ENCODE data around the gene KCNK18. TPM values are rescaled to one million over a fixed set of nuclear protein-coding genes. Genes with fewer than 3 reads are reported as not detected.

Gene KCNK18
- total and polyA plus RNA-seq, 4 experiments from 2014 or later: not detected

DNA sequence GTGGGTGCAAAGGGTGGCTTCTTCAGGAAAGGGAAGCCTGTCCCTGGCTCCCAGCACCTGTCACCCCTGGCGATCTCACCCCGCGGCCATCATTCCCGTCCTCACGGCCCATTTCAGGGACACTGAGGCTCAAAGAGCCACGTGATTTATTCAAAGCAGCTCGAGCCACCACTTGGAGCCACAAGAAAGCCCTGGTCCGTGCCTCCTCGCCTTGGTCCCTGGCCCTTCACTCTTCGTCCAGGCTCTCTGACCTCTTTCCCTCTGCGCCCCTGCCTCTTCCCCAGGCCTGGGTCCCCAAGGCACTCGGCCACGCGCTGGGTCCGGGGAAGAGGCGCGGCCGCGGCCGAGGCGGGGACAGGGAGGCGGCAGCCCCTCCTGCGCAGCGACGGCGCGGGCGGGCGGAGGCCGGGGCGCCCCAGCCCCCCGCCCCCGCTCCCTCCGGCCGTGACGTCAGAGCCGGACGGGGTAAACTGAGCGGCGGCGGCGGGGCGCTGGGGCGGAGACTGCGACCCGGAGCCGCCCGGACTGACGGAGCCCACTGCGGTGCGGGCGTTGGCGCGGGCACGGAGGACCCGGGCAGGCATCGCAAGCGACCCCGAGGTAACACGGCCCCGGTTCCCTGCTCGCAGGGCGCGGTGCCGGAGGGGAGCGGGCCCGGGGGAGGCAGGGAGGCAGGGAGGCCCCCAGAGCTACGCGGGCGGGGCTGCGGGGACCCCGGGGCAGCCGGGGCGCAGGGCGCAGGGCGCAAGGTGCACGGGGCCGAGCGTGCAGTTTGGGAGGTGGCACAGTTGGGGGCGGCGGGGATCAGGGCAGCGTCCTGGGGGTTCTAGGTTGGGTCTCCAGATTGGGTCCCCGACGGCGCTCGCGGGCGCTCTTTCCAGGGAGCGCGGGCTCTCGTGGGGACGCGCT, 43.6 kb downstream of the KCNK18 start, which contains the start of gene SLC18A2:
Gene SLC18A2, plus strand, starts transcription at position 494 of the 909 bp plus-strand sequence. CDS start 580 bp downstream, outside the sequence.
- H3K4me1 Mint-ChIP-seq: peaks cover 0 to 9% (median 6%) of the 10 kb centered on the region in 4 donors
- H3K27ac Mint-ChIP-seq: no peak within 1 kb of the TSS
- Histone ChIP-seq H3K27ac (ENCODE audit: low read depth, low read length) (no peak within 1 kb of the TSS), H3K9me3 (ENCODE audit: control insufficient read depth in 1 of 2, low read length in 2 of 2) (no peaks in the 10 kb centered on the region), H3K36me3 (ENCODE audit: insufficient read depth, low read length) (no peaks in the 10 kb centered on the region), H3K4me3 (ENCODE audit: low read length in 2 of 2) (no peak within 1 kb of the TSS), H3K27me3 (ENCODE audit: insufficient read depth, low read length) (no peaks in the 10 kb centered on the region), H3K4me1 (ENCODE audit: insufficient read depth, low read length) (no peaks in the 10 kb centered on the region)
- peak within 1 kb of the TSS in 5 of 8 donors; percentile 28 to 74 (median 46) for H3K4me3 Mint-ChIP-seq
- H3K36me3 Mint-ChIP-seq: no peaks in the 10 kb centered on the region
- H3K9me3 Mint-ChIP-seq: peaks cover 0 to 1% (median 0%) of the 10 kb centered on the region in 8 donors
- peaks cover 30 to 32% of the 10 kb centered on the region in 2 donors for H3K27me3 Mint-ChIP-seq
- POLR2A ChIA-PET (ENCODE audit: partially characterized antibody): no interaction called here
- intact Hi-C loops (cut with micrococcal nuclease): no loop called here
- DNase-seq: no peak
- CTCF ChIA-PET (ENCODE audit: partially characterized antibody): no interaction called here

- no peak for DNase-seq
- Histone ChIP-seq H3K4me3 (ENCODE audit: low read length in 2 of 2) (no peak overlapping the region), H3K27me3 (ENCODE audit: insufficient read depth, low read length) (no peaks in the 10 kb centered on the region), H3K27ac (ENCODE audit: low read depth, low read length) (no peak overlapping the region), H3K4me1 (ENCODE audit: insufficient read depth, low read length) (no peaks in the 10 kb centered on the region), H3K9me3 (ENCODE audit: control insufficient read depth in 1 of 2, low read length in 2 of 2) (no peaks in the 10 kb centered on the region), H3K36me3 (ENCODE audit: insufficient read depth, low read length) (no peaks in the 10 kb centered on the region)
- H3K9me3 Mint-ChIP-seq: no peaks in the 10 kb centered on the region
- ChIA-PET CTCF (ENCODE audit: partially characterized antibody) (no interaction called here), POLR2A (ENCODE audit: partially characterized antibody) (no interaction called here)
- H3K4me3 Mint-ChIP-seq: peak overlapping the region in 5 of 8 donors; percentile 28 to 74 (median 46)
- peaks cover 0 to 9% (median 6%) of the 10 kb centered on the region in 4 donors for H3K4me1 Mint-ChIP-seq
- H3K36me3 Mint-ChIP-seq: no peaks in the 10 kb centered on the region
- intact Hi-C loops (cut with micrococcal nuclease): no loop called here
- H3K27ac Mint-ChIP-seq: no peak overlapping the region
- peaks cover 30 to 33% of the 10 kb centered on the region in 2 donors for H3K27me3 Mint-ChIP-seq
These were observed 44.5 kb downstream of the KCNK18 start for GRCh38 chr10:117241541-117242462.

DNA sequence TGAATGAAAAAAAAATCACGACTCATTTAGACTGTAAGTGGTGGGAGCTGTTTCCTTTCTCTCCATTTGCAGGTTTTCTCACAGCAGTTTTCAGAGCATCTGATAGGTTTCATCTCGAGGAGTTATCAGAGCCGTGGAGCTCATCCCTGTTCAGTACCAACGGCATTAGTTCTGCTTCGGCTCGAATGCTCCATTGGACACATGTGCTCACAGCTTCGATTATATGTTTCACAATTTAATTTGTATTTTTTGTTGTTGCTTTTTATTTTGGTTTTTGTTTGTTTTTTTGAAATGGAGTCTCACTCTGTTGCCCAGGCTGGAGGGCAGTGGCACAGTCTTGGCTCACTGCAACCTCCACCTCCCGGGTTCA, 45.2 kb downstream of the KCNK18 start:
- Mint-ChIP-seq H3K4me3 (peak overlapping the region in 2 of 8 donors; percentile 25 to 46), H3K9me3 (no peaks in the 10 kb centered on the region), H3K27ac (no peak overlapping the region), H3K27me3 (peaks cover 32 to 36% of the 10 kb centered on the region in 2 donors), H3K36me3 (no peaks in the 10 kb centered on the region), H3K4me1 (peaks cover 0 to 9% (median 6%) of the 10 kb centered on the region in 4 donors)
- Histone ChIP-seq H3K4me1 (ENCODE audit: insufficient read depth, low read length) (no peaks in the 10 kb centered on the region), H3K27me3 (ENCODE audit: insufficient read depth, low read length) (no peaks in the 10 kb centered on the region), H3K9me3 (ENCODE audit: control insufficient read depth in 1 of 2, low read length in 2 of 2) (no peaks in the 10 kb centered on the region), H3K36me3 (ENCODE audit: insufficient read depth, low read length) (no peaks in the 10 kb centered on the region), H3K27ac (ENCODE audit: low read depth, low read length) (no peak overlapping the region), H3K4me3 (ENCODE audit: low read length in 2 of 2) (no peak overlapping the region)
- CTCF ChIA-PET (ENCODE audit: partially characterized antibody): no interaction called here
- no peak for DNase-seq
- intact Hi-C loops (cut with micrococcal nuclease): no loop called here
- POLR2A ChIA-PET (ENCODE audit: partially characterized antibody): no interaction called here

DNA sequence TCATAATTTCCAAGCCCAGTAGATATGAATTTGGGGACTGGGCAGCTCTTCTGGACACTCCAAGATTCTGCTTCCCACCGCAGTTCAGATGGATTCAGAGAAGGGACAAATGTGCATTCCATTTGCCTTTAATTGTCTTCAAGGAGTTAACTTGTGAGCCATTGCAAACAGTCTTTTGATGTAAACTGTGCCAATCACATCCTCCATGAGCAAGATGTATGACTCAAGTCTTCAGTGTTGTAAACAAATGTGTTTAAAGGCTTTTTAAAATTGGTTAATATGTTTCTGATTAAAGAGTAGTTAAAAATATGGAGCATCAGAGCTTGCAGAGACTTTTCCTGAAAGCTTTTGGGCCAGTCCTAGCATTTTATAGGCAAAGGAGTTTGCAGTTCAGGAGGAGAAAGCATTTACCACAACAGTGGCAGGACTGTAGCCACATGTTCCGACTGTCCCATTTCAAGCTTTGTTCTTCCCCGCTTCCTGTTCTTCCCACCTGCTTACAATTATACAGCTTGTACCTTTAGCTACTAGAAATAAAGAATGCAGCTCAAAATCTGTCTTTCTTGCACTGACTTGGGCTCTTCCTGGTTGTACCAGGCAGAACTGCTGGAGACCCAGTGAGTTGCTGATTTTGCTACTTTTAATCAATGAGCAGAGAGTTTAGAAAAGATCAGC, 49.8 kb downstream of the KCNK18 start:
- no peak overlapping the region for H3K4me3 Mint-ChIP-seq
- ChIA-PET POLR2A (ENCODE audit: partially characterized antibody) (no interaction called here), CTCF (ENCODE audit: partially characterized antibody) (interaction anchor here (0.8 to 1.3 kb wide), 2 partner anchors 30 to 73 kb away, joined by 3 to 7 read pairs; no protein-coding TSS in a partner anchor)

DNA sequence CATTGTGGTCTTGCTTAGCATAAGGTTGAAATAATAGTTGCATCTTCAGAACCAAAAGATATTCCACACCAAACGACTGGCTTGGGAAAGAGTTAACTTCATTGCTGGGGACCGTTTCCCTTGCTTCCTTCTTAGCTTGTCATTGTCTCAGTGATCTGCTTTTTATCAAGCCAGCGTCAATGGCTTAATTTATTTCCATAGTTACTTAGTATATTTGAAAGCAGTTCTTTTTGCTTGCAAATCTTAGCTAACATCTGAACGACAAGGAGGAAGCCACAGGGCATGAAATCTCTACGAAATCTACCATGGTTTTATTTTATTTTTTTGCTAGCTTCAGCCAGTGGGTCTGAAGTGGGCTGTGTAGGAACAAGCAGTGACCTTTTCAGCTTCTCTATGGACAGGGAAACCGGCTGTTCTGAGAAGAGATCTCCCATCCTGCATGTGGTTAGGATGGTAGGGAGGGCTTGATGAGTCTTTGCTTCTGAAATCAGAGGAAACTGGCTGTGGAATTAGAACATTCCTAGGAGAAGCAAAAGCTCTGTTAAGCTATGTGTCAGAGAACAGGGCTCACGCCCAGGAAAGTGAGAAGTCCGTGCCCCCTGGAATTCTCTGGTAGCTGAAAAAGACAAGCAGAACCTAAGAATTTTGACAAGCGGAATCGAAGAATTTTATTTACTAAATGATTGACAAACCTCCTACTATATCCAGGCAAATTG, 51.6 kb downstream of the KCNK18 start:
- Mint-ChIP-seq H3K4me1 (no peaks in the 10 kb centered on the region), H3K27ac (no peak overlapping the region), H3K4me3 (no peak overlapping the region), H3K9me3 (no peaks in the 10 kb centered on the region), H3K36me3 (no peaks in the 10 kb centered on the region), H3K27me3 (peaks cover 28 to 32% of the 10 kb centered on the region in 2 donors)
- Histone ChIP-seq H3K4me1 (ENCODE audit: insufficient read depth, low read length) (no peaks in the 10 kb centered on the region), H3K27me3 (ENCODE audit: insufficient read depth, low read length) (no peaks in the 10 kb centered on the region), H3K4me3 (ENCODE audit: low read length in 2 of 2) (no peak overlapping the region), H3K27ac (ENCODE audit: low read depth, low read length) (no peak overlapping the region), H3K9me3 (ENCODE audit: control insufficient read depth in 1 of 2, low read length in 2 of 2) (no peaks in the 10 kb centered on the region), H3K36me3 (ENCODE audit: insufficient read depth, low read length) (no peaks in the 10 kb centered on the region)
- intact Hi-C loops (cut with micrococcal nuclease): no loop called here
- ChIA-PET POLR2A (ENCODE audit: partially characterized antibody) (no interaction called here), CTCF (ENCODE audit: partially characterized antibody) (interaction anchor here (1.1 kb wide), 1 partner anchor 32 kb away, joined by 4 read pairs; no protein-coding TSS in a partner anchor)
- DNase-seq: no peak

More for the DNA sequence above, 49.8 kb downstream of the KCNK18 start:
- peaks cover 38 to 41% of the 10 kb centered on the region in 2 donors for H3K27me3 Mint-ChIP-seq
- no peaks in the 10 kb centered on the region for H3K9me3 Mint-ChIP-seq
- H3K4me3 ChIP-seq (ENCODE audit: low read length in 2 of 2): no peak overlapping the region
- H3K4me1 ChIP-seq (ENCODE audit: insufficient read depth, low read length): no peaks in the 10 kb centered on the region
- no peak for DNase-seq
- H3K9me3 ChIP-seq (ENCODE audit: control insufficient read depth in 1 of 2, low read length in 2 of 2): no peaks in the 10 kb centered on the region
- H3K27ac ChIP-seq (ENCODE audit: low read depth, low read length): no peak overlapping the region
- no peaks in the 10 kb centered on the region for H3K27me3 ChIP-seq (ENCODE audit: insufficient read depth, low read length)
- H3K36me3 ChIP-seq (ENCODE audit: insufficient read depth, low read length): no peaks in the 10 kb centered on the region
- H3K36me3 Mint-ChIP-seq: no peaks in the 10 kb centered on the region
- intact Hi-C loops (cut with micrococcal nuclease): no loop called here
- H3K4me1 Mint-ChIP-seq: peaks cover 0 to 5% (median under 1%) of the 10 kb centered on the region in 4 donors
- H3K27ac Mint-ChIP-seq: no peak overlapping the region

- ChIA-PET POLR2A (ENCODE audit: partially characterized antibody) (no interaction called here), CTCF (ENCODE audit: partially characterized antibody) (interaction anchor here (1.1 kb wide), 1 partner anchor 33 kb away, joined by 4 read pairs; no protein-coding TSS in a partner anchor)
- no peaks in the 10 kb centered on the region for H3K36me3 ChIP-seq (ENCODE audit: insufficient read depth, low read length)
- no peak for DNase-seq
- Mint-ChIP-seq H3K4me3 (no peak overlapping the region), H3K27ac (no peak overlapping the region), H3K4me1 (no peaks in the 10 kb centered on the region), H3K36me3 (no peaks in the 10 kb centered on the region), H3K9me3 (no peaks in the 10 kb centered on the region), H3K27me3 (peaks cover 24 to 27% of the 10 kb centered on the region in 2 donors)
- no peaks in the 10 kb centered on the region for H3K9me3 ChIP-seq (ENCODE audit: control insufficient read depth in 1 of 2, low read length in 2 of 2)
- H3K27me3 ChIP-seq (ENCODE audit: insufficient read depth, low read length): no peaks in the 10 kb centered on the region
- intact Hi-C loops (cut with micrococcal nuclease): no loop called here
- no peak overlapping the region for H3K27ac ChIP-seq (ENCODE audit: low read depth, low read length)
- no peaks in the 10 kb centered on the region for H3K4me1 ChIP-seq (ENCODE audit: insufficient read depth, low read length)
- no peak overlapping the region for H3K4me3 ChIP-seq (ENCODE audit: low read length in 2 of 2)
These were observed 52.3 kb downstream of the KCNK18 start for GRCh38 chr10:117249493-117250093.
